ENCODE data around the gene SEC16B.

- no peak for TF ChIP-seq CTCF (IDR thresholded peaks at IDR 0.05)
- TF ChIP-seq POLR2AphosphoS5 (IDR thresholded peaks at IDR 0.05; ENCODE audit: low read depth, low read length), result no peak
- TF ChIP-seq TCF7L2 (IDR thresholded peaks at IDR 0.05; ENCODE audit: low read depth, low read length), result no peak
- no peak for TF ChIP-seq SIN3A (IDR thresholded peaks at IDR 0.05; ENCODE audit: borderline replicate concordance, insufficient read depth, low read depth, low read length)
These were observed 56.9 kb downstream of the SEC16B start for GRCh38 chr1:177912991-177913390.

Measured in Panc1 (cell line).